22Rv1 (cell line): ENCODE data around the gene HRH3.

Source experiments
- ZFX ChIP-seq: fragments of 450-650 bp; IDR thresholded peaks from 2 replicates; pipeline ENCODE4 v1.6.1; 2017; ENCODE audit warnings: antibody characterized with exemption, borderline replicate concordance
- TF ChIP-seq, protein P1 (sequence below): fragments of 450-650 bp; IDR thresholded peaks from 2 replicates; pipeline ENCODE4 v1.5.1; 2017; ENCODE audit warnings: mild to moderate bottlenecking

- TF ChIP-seq, protein P1, sequence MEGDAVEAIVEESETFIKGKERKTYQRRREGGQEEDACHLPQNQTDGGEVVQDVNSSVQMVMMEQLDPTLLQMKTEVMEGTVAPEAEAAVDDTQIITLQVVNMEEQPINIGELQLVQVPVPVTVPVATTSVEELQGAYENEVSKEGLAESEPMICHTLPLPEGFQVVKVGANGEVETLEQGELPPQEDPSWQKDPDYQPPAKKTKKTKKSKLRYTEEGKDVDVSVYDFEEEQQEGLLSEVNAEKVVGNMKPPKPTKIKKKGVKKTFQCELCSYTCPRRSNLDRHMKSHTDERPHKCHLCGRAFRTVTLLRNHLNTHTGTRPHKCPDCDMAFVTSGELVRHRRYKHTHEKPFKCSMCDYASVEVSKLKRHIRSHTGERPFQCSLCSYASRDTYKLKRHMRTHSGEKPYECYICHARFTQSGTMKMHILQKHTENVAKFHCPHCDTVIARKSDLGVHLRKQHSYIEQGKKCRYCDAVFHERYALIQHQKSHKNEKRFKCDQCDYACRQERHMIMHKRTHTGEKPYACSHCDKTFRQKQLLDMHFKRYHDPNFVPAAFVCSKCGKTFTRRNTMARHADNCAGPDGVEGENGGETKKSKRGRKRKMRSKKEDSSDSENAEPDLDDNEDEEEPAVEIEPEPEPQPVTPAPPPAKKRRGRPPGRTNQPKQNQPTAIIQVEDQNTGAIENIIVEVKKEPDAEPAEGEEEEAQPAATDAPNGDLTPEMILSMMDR = no peak
- no peak for TF ChIP-seq ZFX
These were observed 46.8 kb upstream of the HRH3 start for GRCh38 chr20:62266851-62267250.
